Measurements from ENCODE around the gene WDR33. TPM values are rescaled to one million over a fixed set of nuclear protein-coding genes. Genes with fewer than 3 reads are reported as not detected.

WDR33 gene
- total RNA-seq, 4 donors from 2014 or later, result 41.3 to 51.6 (median 45.1) TPM

DNA sequence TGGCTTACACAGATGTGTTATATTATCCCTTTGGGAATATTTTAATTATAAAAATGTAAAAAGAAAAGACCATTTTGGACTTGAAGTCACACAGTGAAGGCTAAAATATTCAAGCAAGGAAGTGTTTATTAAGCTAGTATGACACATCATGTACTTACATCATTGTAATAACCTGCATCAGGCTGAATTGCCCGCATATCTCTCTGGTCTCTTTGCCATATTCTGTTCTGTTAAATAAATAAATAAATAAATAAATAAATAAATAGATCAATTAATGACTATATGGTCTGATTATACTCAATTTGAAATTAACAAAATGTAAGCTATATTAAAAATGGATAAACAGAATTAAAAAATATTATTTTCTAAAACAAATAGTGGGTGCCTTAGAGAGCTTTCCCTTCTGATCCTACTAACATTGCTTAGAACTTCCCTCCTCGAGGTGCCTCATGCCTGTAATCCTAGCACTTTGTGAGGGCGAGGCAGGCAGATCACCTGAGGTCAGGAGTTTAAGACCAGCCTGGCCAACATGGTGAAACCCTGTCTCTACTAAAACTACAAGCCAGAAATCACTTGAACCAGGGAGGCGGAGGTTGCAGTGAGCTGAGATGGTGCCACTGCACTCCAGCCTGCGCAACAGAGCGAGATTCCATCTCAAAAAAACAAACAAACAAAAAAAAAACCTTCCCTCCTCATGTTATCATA, 42.0 kb downstream of the WDR33 start:
- DNase-seq, result no peak
- H3K36me3 ChIP-seq, result peaks cover 0 to 59% (median 0%) of the 10 kb centered on the region in 3 donors

DNA sequence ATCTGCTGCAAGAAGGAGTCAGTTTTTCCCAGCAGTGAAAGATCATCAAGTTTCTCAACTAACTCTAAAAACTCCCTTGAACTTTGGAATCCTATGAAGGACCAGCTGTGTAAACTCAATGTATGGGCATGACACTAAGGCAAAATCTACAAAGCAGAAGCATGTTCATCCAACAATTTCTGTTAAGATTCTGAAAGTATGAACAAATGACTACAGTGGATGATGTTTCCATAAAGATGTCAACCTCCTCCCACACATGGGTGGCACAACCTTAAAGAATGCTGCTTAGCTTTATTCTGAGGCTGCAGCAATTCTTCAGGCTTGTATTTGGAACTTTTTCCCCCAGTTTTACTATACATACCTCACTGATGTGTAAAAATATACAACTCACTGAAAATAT, 47.2 kb downstream of the WDR33 start:
- Histone ChIP-seq H3K4me1 (no peaks in the 10 kb centered on the region), H3K4me3 (no peak overlapping the region), H3K36me3 (peaks cover 0 to 86% (median 0%) of the 10 kb centered on the region in 3 donors), H3K27me3 (no peaks in the 10 kb centered on the region), H3K27ac (no peak overlapping the region), H3K9me3 (no peaks in the 10 kb centered on the region)
- no peak for DNase-seq
- TF ChIP-seq, protein P1, sequence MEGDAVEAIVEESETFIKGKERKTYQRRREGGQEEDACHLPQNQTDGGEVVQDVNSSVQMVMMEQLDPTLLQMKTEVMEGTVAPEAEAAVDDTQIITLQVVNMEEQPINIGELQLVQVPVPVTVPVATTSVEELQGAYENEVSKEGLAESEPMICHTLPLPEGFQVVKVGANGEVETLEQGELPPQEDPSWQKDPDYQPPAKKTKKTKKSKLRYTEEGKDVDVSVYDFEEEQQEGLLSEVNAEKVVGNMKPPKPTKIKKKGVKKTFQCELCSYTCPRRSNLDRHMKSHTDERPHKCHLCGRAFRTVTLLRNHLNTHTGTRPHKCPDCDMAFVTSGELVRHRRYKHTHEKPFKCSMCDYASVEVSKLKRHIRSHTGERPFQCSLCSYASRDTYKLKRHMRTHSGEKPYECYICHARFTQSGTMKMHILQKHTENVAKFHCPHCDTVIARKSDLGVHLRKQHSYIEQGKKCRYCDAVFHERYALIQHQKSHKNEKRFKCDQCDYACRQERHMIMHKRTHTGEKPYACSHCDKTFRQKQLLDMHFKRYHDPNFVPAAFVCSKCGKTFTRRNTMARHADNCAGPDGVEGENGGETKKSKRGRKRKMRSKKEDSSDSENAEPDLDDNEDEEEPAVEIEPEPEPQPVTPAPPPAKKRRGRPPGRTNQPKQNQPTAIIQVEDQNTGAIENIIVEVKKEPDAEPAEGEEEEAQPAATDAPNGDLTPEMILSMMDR (IDR thresholded peaks at IDR 0.05), result no peak
- no peak for TF ChIP-seq POLR2A (IDR thresholded peaks at IDR 0.05)

More for the DNA sequence above, 42.0 kb downstream of the WDR33 start:
- Histone ChIP-seq H3K9me3 (no peaks in the 10 kb centered on the region), H3K27me3 (no peaks in the 10 kb centered on the region), H3K4me1 (no peaks in the 10 kb centered on the region), H3K4me3 (no peak overlapping the region), H3K27ac (no peak overlapping the region)
- TF ChIP-seq POLR2A (IDR thresholded peaks at IDR 0.05), result no peak
- TF ChIP-seq, protein P1 (IDR thresholded peaks at IDR 0.05), result no peak

DNA sequence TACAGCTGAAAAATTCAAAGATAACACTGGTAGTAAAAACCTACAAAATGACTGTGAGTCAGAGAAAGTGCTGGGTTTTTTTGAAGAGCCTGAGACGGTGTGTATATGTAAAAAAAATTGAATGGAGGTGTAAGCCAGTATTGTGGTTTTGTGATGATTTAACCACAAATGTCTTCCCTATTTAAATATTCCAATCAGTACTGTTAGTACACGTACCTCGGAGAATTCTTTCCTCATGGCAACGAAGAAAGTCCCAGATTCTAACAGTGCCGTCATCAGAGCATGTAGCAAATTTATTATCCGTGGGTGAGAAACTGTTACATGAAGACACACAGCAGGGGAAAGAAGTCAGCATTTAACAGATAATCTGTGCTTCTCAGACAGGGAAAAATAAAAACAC, 48.1 kb downstream of the WDR33 start:
- no peak overlapping the region for H3K4me3 ChIP-seq
- no peak overlapping the region for H3K27ac ChIP-seq
- no peak for DNase-seq
- peaks cover 0 to 77% (median 0%) of the 10 kb centered on the region in 3 donors for H3K36me3 ChIP-seq
- no peaks in the 10 kb centered on the region for H3K4me1 ChIP-seq
- TF ChIP-seq, protein P1 (IDR thresholded peaks at IDR 0.05), result no peak
- no peak for TF ChIP-seq POLR2A (IDR thresholded peaks at IDR 0.05)
- H3K27me3 ChIP-seq, result no peaks in the 10 kb centered on the region
- no peaks in the 10 kb centered on the region for H3K9me3 ChIP-seq

DNA sequence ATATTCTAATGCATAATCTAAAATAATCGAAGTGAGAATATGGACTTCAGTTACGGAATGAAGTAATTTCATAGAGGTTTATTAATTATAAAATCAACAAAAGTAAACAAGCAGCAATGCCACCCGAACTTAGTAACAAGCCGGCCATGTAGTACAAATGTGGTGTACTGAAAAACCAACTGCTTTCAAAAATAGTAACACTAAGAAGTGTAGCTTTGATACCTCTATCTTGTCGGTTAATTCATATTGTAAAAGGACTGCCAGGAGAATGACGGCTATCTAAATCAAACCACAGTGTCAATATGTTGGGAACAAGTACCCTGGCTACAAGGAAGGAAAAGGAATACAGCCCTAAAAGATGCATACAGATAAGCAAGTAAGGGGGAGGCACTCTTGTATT, 48.5 kb downstream of the WDR33 start:
- Histone ChIP-seq H3K4me3 (no peak overlapping the region), H3K4me1 (no peaks in the 10 kb centered on the region), H3K27me3 (no peaks in the 10 kb centered on the region), H3K36me3 (peaks cover 0 to 73% (median 0%) of the 10 kb centered on the region in 3 donors), H3K27ac (no peak overlapping the region), H3K9me3 (no peaks in the 10 kb centered on the region)
- TF ChIP-seq, protein P1 (IDR thresholded peaks at IDR 0.05), result no peak
- no peak for TF ChIP-seq POLR2A (IDR thresholded peaks at IDR 0.05)
- no peak for DNase-seq

DNA sequence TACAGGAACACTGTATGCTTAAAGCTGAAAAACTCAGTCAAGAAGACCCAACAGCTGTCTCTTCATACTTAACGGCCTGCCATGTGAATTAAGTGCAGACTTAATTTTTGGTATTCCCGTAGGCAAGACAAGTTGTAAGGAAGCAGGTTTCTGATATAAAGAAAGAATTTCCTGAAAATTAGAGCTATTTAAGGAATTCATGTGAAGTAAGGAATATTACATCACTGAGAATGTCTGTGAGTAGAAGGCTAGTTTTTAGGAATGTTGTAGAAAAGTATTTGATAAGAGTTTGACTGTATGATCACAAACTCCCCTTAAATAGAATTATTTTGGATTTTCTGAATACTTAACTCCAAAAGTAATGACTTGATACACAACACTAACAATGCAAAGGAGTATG, 51.0 kb downstream of the WDR33 start:
- H3K9me3 ChIP-seq, result no peaks in the 10 kb centered on the region
- H3K4me1 ChIP-seq, result no peaks in the 10 kb centered on the region
- no peak for TF ChIP-seq POLR2A (IDR thresholded peaks at IDR 0.05)
- TF ChIP-seq, protein P1 (IDR thresholded peaks at IDR 0.05), result no peak
- H3K36me3 ChIP-seq, result peaks cover 0 to 54% (median 0%) of the 10 kb centered on the region in 3 donors
- H3K27me3 ChIP-seq, result no peaks in the 10 kb centered on the region
- no peak overlapping the region for H3K4me3 ChIP-seq
- no peak overlapping the region for H3K27ac ChIP-seq
- DNase-seq, result no peak
